Upper lobe of right lung (tissue), 1 donor: Measurements from ENCODE around the gene DISP3. TPM values are rescaled to one million over a fixed set of nuclear protein-coding genes. Genes with fewer than 3 reads are reported as not detected.
A peak's percentile ranks its signal among the peaks of the same experiment; 100 is the strongest.

Experiments used
- ATAC-seq: fragments of 200-7000 bp; cut with Tn5 transposase; one replicate; pipeline ENCODE4 v1.9.1; 2020; ENCODE audit warnings: mild to moderate bottlenecking, moderate library complexity
- DNase-seq: peaks from one replicate; pipeline ENCODE4 v3.0.0-alpha.2; 2020
- H3K27ac ChIP-seq: fragments of 200-600 bp; one replicate; pipeline ENCODE4 v1.8.0; 2022
- H3K27me3 ChIP-seq: fragments of 200-600 bp; one replicate; pipeline ENCODE4 v1.8.0; 2022; ENCODE audit warnings: mild to moderate bottlenecking
- H3K36me3 ChIP-seq: fragments of 200-600 bp; one replicate; pipeline ENCODE4 v1.8.0; 2022
- H3K4me1 ChIP-seq: fragments of 200-600 bp; one replicate; pipeline ENCODE4 v1.8.0; 2022
- H3K4me3 ChIP-seq: fragments of 200-600 bp; one replicate; pipeline ENCODE4 v1.8.0; 2022; ENCODE audit warnings: mild to moderate bottlenecking
- H3K9me3 ChIP-seq: fragments of 200-600 bp; one replicate; pipeline ENCODE4 v1.8.0; 2022
- CTCF ChIP-seq: fragments of 200-600 bp; IDR thresholded peaks from one replicate; pipeline ENCODE4 v1.8.0; 2022; ENCODE audit warnings: antibody characterized with exemption
- intact Hi-C: fragments of 100-400 bp; cut with DNase I; formaldehyde crosslinking; loops from one replicate; pipeline ENCODE4 v1.11.0; 2022
- total RNA-seq: library from RNA; stranded (reverse); fragmentation: NEBNext Ultra II Directional; extraction: Animal tissue kit (Norgen Biotek cat#: 25700); gene quantifications from one replicate; pipeline ENCODE4 v1.2.1, GENCODE V29; 2021
- donor health status: DM: no; HTN: yes; CAD: no; lungs with severe emphysema.

Gene DISP3
- total RNA-seq, 1 donor from 2014 or later, result not detected

- Histone ChIP-seq H3K4me1 (no peaks in the 10 kb centered on the region), H3K36me3 (no peaks in the 10 kb centered on the region), H3K9me3 (no peaks in the 10 kb centered on the region), H3K4me3 (no peak overlapping the region), H3K27ac (no peak overlapping the region), H3K27me3 (no peaks in the 10 kb centered on the region)
- no peak for TF ChIP-seq CTCF
- ATAC-seq (no peak), DNase-seq (no peak)
- intact Hi-C loops, result no loop called here
Measured at GRCh38 chr1:11541236-11541635, 62.3 kb downstream of the DISP3 start.

GRCh38 chr1:11541956-11542355 lies 63.0 kb downstream of the DISP3 start:
- Histone ChIP-seq H3K4me1 (no peaks in the 10 kb centered on the region), H3K27ac (no peak overlapping the region), H3K9me3 (no peaks in the 10 kb centered on the region), H3K27me3 (no peaks in the 10 kb centered on the region), H3K36me3 (no peaks in the 10 kb centered on the region), H3K4me3 (no peak overlapping the region)
- DNase-seq (no peak), ATAC-seq (no peak)
- no peak for TF ChIP-seq CTCF
- intact Hi-C loops, result no loop called here

GRCh38 chr1:11543392-11543791 lies 64.4 kb downstream of the DISP3 start:
- intact Hi-C loops, result no loop called here
- Histone ChIP-seq H3K36me3 (no peaks in the 10 kb centered on the region), H3K27ac (no peak overlapping the region), H3K27me3 (peaks cover 5% of the 10 kb centered on the region), H3K4me1 (no peaks in the 10 kb centered on the region), H3K9me3 (no peaks in the 10 kb centered on the region), H3K4me3 (no peak overlapping the region)
- DNase-seq, result no peak
- no peak for TF ChIP-seq CTCF
- no peak for ATAC-seq

- Histone ChIP-seq H3K4me3 (no peak overlapping the region), H3K27me3 (peaks cover 5% of the 10 kb centered on the region), H3K36me3 (no peaks in the 10 kb centered on the region), H3K27ac (no peak overlapping the region), H3K9me3 (no peaks in the 10 kb centered on the region), H3K4me1 (no peaks in the 10 kb centered on the region)
- TF ChIP-seq CTCF, result no peak
- DNase-seq (no peak), ATAC-seq (no peak)
- intact Hi-C loops, result no loop called here
Measured at GRCh38 chr1:11543796-11544195, 64.8 kb downstream of the DISP3 start.

GRCh38 chr1:11546456-11546855 lies 67.5 kb downstream of the DISP3 start:
- no peak overlapping the region for H3K4me3 ChIP-seq
- DNase-seq (no peak), ATAC-seq (no peak)
- H3K9me3 ChIP-seq, result no peaks in the 10 kb centered on the region
- H3K27me3 ChIP-seq, result peaks cover 5% of the 10 kb centered on the region
- intact Hi-C loops, result no loop called here
- H3K4me1 ChIP-seq, result no peaks in the 10 kb centered on the region
- no peaks in the 10 kb centered on the region for H3K36me3 ChIP-seq
- TF ChIP-seq CTCF, result no peak
- no peak overlapping the region for H3K27ac ChIP-seq

- peak; percentile 78 for ATAC-seq
- DNase-seq, result no peak
- H3K9me3 ChIP-seq, result no peaks in the 10 kb centered on the region
- intact Hi-C loops, result no loop called here
- H3K27ac ChIP-seq, result no peak overlapping the region
- H3K36me3 ChIP-seq, result no peaks in the 10 kb centered on the region
- no peak for TF ChIP-seq CTCF
- H3K27me3 ChIP-seq, result peaks cover 35% of the 10 kb centered on the region
- H3K4me3 ChIP-seq, result no peak overlapping the region
- H3K4me1 ChIP-seq, result no peaks in the 10 kb centered on the region
Measured at GRCh38 chr1:11550664-11551283, 71.8 kb downstream of the DISP3 start.
